Ascending aorta (tissue), 2 donors: ENCODE results near the gene CX3CR1. TPM values are rescaled to one million over a fixed set of nuclear protein-coding genes. Genes with fewer than 3 reads are reported as not detected.

Experiments
- DNase-seq, 2 donors: peaks; one replicate each; pipeline ENCODE4 v3.0.0-alpha.2; 2019; ENCODE audit warnings: low spot score in 2 of 2
- H3K27ac ChIP-seq, 2 donors: fragments of 200-600 bp; sonication (generic); one replicate each; pipeline ENCODE4 v1.5.1; 2016 to 2017; ENCODE audit warnings: mild to moderate bottlenecking in 1 of 2
- H3K27me3 ChIP-seq: fragments of 200-600 bp; sonication (generic); one replicate; pipeline ENCODE4 v1.5.1; 2017
- H3K36me3 ChIP-seq, 2 donors: fragments of 200-600 bp; sonication (generic); one replicate each; pipeline ENCODE4 v1.5.1; 2016
- H3K4me1 ChIP-seq, 2 donors: fragments of 200-600 bp; sonication (generic); one replicate each; pipeline ENCODE4 v1.5.1; 2016 to 2017; ENCODE audit warnings: mild to moderate bottlenecking in 1 of 2
- H3K4me3 ChIP-seq, 2 donors: fragments of 200-600 bp; sonication (generic); one replicate each; pipeline ENCODE4 v1.5.1; 2016 to 2017; ENCODE audit warnings: mild to moderate bottlenecking in 1 of 2
- H3K9me3 ChIP-seq, 2 donors: fragments of 200-600 bp; sonication (generic); one replicate each; pipeline ENCODE4 v1.5.1; 2016
- intact Hi-C: fragments of 100-400 bp; cut with DNase I; formaldehyde crosslinking; loops from one replicate; pipeline ENCODE4 v1.15.1; 2023
- total RNA-seq: library from RNA; depleted of rRNA; stranded (reverse); fragments of >200 nt; gene quantifications from one replicate; pipeline ENCODE4 v1.1.0, GENCODE V29; 2016
- TF ChIP-seq, protein P1 (sequence below), 3 experiments: fragments of 200-600 bp in 2 of 3; fragments of 450-650 bp in 1 of 3; sonication (generic) in 2 of 3; IDR thresholded peaks; one replicate each; pipeline ENCODE4 v1.5.1; 2016 to 2019; ENCODE audit warnings: antibody characterized with exemption in 3 of 3, mild to moderate bottlenecking in 1 of 3, moderate library complexity in 1 of 3

The CX3CR1 gene, protein sequence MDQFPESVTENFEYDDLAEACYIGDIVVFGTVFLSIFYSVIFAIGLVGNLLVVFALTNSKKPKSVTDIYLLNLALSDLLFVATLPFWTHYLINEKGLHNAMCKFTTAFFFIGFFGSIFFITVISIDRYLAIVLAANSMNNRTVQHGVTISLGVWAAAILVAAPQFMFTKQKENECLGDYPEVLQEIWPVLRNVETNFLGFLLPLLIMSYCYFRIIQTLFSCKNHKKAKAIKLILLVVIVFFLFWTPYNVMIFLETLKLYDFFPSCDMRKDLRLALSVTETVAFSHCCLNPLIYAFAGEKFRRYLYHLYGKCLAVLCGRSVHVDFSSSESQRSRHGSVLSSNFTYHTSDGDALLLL
- total RNA-seq: not detected

DNA sequence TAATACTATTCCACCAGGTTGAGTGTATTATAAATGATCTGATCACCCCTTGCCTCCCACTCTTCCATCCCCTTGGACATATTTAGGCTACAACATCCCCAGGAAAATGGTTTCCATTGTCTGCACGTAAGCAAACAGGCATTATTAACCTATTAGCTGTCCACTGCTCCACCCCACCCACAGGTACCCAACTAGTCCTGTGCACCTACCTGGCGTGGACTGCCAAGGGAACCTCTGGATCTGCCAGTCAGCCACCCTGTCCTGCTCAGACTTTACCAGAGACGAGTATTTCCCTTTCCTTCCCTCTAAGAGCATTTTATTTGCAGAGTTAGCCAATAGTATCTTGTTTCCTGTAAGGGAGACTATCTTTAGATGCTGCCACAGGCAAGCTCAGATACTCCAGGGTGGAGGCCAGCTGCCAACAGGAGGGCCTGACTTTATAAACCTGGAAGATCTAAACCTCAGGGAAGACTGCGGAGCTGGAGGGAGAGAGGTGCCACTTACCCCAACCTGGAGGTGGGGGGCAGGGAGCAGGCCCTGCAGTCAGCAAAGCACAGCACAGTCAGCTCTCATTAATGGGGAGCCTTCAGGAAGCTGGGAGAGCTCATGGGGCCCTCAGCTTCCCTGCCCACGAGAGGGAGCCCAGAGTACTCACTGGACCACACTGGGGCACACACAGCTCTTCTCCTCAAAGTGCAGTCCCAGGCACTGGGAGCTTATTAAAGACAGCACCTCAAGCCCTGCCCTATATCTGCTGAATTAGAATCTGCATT lies at the start of gene CX3CR1:
Gene CX3CR1, minus strand, starts transcription at position 292 of the 773 bp plus-strand sequence. CDS start 13,527 bp downstream, outside the sequence.
- DNase-seq: no peak
- Histone ChIP-seq H3K9me3 (no peaks in the 10 kb centered on the region), H3K4me3 (no peak within 1 kb of the TSS), H3K27ac (no peak within 1 kb of the TSS), H3K27me3 (no peaks in the 10 kb centered on the region), H3K4me1 (peaks cover 0 to 2% of the 10 kb centered on the region in 2 donors), H3K36me3 (no peaks in the 10 kb centered on the region)
- TF ChIP-seq, protein P1, sequence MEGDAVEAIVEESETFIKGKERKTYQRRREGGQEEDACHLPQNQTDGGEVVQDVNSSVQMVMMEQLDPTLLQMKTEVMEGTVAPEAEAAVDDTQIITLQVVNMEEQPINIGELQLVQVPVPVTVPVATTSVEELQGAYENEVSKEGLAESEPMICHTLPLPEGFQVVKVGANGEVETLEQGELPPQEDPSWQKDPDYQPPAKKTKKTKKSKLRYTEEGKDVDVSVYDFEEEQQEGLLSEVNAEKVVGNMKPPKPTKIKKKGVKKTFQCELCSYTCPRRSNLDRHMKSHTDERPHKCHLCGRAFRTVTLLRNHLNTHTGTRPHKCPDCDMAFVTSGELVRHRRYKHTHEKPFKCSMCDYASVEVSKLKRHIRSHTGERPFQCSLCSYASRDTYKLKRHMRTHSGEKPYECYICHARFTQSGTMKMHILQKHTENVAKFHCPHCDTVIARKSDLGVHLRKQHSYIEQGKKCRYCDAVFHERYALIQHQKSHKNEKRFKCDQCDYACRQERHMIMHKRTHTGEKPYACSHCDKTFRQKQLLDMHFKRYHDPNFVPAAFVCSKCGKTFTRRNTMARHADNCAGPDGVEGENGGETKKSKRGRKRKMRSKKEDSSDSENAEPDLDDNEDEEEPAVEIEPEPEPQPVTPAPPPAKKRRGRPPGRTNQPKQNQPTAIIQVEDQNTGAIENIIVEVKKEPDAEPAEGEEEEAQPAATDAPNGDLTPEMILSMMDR (IDR thresholded peaks at IDR 0.05): no peak
- intact Hi-C loops: no loop called here

DNA sequence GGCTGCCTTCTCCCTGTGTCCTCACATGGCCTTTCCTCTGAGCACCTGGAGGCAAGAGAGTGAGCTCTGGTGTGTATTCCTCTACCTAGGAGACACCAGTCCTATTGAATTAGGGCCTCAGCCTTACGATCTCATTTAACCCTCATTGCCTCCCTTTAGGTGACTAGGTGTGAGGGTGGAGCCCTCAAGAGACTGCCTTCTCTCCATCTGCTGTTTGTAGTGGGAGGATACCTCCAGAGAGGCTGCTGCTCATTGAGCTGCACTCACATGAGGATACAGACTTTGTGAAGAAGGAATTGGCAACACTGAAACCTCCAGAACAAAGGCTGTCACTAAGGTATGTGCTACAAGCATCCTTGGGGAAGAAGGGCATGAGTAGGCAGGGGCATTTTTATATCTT lies 49.7 kb upstream of the CX3CR1 start, which contains the start of gene CCR8:
Gene CCR8, plus strand, starts transcription at position 217 of the 400 bp plus-strand sequence. CDS start 2,623 bp downstream, outside the sequence.
- Histone ChIP-seq H3K27me3 (no peaks in the 10 kb centered on the region), H3K36me3 (no peaks in the 10 kb centered on the region), H3K4me1 (no peaks in the 10 kb centered on the region), H3K4me3 (no peak within 1 kb of the TSS), H3K27ac (no peak within 1 kb of the TSS), H3K9me3 (no peaks in the 10 kb centered on the region)
- DNase-seq: no peak
- intact Hi-C loops: no loop called here
- TF ChIP-seq, protein P1 (IDR thresholded peaks at IDR 0.05): no peak

DNA sequence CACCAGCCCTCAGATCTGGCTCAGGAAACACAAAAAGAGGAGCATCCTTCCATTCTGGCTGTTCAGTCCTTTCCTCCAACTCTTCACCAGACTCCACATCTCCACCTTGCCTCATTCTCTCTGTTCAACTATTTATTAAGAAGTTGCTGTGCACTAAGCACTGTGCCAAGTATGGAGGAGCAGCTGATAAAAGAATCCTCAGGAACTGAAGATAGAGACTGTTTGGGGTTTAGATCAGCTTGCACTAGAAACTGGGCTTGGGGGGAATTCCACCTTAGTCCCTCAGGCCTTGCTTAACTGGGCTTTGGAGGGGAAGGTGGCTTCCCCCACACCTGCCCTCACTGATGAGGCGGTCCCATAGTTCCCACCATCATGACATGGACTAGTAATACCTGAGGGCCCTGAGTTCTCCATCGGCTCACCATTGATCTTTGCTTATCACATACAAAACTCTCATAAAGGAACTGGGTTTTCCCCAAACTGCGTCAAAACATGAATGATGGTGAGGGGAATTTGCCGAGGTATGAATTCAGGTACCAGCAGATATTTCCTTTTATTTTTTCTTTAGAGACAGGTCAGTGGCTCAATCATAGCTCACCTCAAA lies 48.0 kb upstream of the CX3CR1 start:
- TF ChIP-seq, protein P1 (IDR thresholded peaks at IDR 0.05): no peak
- H3K9me3 ChIP-seq: no peaks in the 10 kb centered on the region
- no peak for DNase-seq
- no peaks in the 10 kb centered on the region for H3K36me3 ChIP-seq
- no peak overlapping the region for H3K27ac ChIP-seq
- no peaks in the 10 kb centered on the region for H3K4me1 ChIP-seq
- intact Hi-C loops: no loop called here
- H3K4me3 ChIP-seq: no peak overlapping the region
- no peaks in the 10 kb centered on the region for H3K27me3 ChIP-seq

DNA sequence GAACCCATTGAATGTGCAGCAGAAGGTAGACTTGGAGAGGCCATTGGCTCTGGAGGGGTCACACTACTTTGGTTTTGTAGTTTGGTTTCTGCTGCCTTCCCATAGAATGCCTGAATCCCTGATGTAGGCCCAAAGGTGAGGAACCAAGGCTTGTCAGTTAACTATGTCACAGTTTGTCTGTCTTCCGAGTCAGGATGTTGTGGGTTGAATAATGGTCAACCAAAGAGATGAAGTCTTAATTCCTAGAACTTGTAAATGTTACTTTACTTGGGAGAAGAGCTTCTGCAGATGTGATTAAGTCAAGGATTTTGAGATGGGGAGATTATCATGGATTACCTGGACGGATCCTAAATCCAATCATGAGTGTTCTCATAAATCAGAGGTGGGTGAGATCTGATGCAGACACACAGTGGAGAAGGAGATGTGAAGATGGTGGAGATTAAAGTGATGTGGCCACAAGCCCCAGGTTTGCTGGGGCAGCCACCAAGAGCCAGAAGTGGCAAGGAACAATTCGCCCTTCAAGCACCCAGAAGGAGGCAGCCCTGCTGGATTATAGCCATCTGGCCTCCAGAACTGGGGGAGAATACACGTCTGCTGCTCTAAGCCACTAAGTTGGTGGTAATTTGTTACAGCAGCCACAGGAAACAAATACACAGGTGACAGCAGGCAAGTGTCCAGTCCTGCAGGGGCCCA lies 47.4 kb upstream of the CX3CR1 start:
- intact Hi-C loops: no loop called here
- H3K36me3 ChIP-seq: no peaks in the 10 kb centered on the region

DNA sequence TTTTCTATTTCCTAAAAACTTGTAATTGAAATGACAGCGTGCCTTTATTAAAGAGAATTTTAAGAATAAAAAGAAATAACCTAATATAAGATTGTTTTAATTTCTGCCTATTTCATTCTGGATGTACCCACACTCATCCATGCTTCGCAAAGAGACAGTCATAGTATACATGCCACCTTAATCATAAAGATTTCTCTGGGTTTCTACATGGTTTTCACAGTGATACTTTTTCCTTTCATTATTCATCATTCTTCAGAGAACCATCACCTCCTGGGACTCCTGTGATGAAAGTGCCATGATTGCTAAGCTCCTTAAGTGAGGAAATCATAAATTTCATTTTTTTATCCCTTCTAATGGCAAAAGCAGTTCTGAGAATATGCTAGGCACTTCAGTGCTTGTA lies 45.4 kb upstream of the CX3CR1 start:
- no peaks in the 10 kb centered on the region for H3K36me3 ChIP-seq
- no peaks in the 10 kb centered on the region for H3K4me1 ChIP-seq
- H3K9me3 ChIP-seq: peaks cover 0 to 2% of the 10 kb centered on the region in 2 donors
- no peak for DNase-seq
- no peak overlapping the region for H3K27ac ChIP-seq
- no peaks in the 10 kb centered on the region for H3K27me3 ChIP-seq
- no peak overlapping the region for H3K4me3 ChIP-seq
- TF ChIP-seq, protein P1 (IDR thresholded peaks at IDR 0.05): no peak
- intact Hi-C loops: no loop called here

More for the DNA sequence above, 47.4 kb upstream of the CX3CR1 start:
- DNase-seq: no peak
- Histone ChIP-seq H3K9me3 (no peaks in the 10 kb centered on the region), H3K4me1 (no peaks in the 10 kb centered on the region), H3K4me3 (no peak overlapping the region), H3K27me3 (no peaks in the 10 kb centered on the region), H3K27ac (no peak overlapping the region)
- TF ChIP-seq, protein P1 (IDR thresholded peaks at IDR 0.05): no peak
